ENCODE measurements around the gene ASCC2. TPM values are rescaled to one million over a fixed set of nuclear protein-coding genes. Genes with fewer than 3 reads are reported as not detected.

ASCC2 gene
- total and polyA plus RNA-seq, 9 donors: 26.9 to 55.6 (median 36.9) TPM

DNA sequence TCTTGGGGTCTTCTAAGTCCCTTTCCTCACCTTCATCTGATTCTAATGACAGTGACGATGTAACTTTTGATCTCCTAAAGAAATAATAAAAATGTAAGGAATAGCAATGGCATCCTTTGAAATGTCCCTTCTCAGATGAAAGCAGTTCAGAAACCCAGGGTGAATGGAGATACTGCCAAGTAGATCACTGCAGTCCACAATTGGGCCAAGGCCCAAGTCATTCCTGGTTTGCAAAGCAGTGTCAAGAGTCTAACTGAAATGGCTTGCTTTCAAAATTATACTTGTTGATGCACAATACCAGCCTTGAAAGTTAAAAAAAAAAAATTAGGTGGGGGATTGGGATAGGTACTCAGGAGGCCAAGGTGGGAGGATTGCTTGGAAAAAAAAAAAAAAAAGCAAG, 20.4 kb downstream of the ASCC2 start:
- no peak for DNase-seq
- intact Hi-C loops (cut with DNase I): no loop called here
- Histone ChIP-seq H3K4me1 (ENCODE audit: insufficient read depth) (no peaks in the 10 kb centered on the region), H3K27me3 (no peaks in the 10 kb centered on the region), H3K27ac (no peak overlapping the region), H3K36me3 (no peaks in the 10 kb centered on the region), H3K9me3 (no peaks in the 10 kb centered on the region), H3K4me3 (no peak overlapping the region)
- TF ChIP-seq EP300 (IDR thresholded peaks at IDR 0.05) (no peak), POLR2A (IDR thresholded peaks at IDR 0.05) (no peak)
- TF ChIP-seq, protein P1, sequence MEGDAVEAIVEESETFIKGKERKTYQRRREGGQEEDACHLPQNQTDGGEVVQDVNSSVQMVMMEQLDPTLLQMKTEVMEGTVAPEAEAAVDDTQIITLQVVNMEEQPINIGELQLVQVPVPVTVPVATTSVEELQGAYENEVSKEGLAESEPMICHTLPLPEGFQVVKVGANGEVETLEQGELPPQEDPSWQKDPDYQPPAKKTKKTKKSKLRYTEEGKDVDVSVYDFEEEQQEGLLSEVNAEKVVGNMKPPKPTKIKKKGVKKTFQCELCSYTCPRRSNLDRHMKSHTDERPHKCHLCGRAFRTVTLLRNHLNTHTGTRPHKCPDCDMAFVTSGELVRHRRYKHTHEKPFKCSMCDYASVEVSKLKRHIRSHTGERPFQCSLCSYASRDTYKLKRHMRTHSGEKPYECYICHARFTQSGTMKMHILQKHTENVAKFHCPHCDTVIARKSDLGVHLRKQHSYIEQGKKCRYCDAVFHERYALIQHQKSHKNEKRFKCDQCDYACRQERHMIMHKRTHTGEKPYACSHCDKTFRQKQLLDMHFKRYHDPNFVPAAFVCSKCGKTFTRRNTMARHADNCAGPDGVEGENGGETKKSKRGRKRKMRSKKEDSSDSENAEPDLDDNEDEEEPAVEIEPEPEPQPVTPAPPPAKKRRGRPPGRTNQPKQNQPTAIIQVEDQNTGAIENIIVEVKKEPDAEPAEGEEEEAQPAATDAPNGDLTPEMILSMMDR (IDR thresholded peaks at IDR 0.05): no peak
- WGBS, 3 donors: 92 to 100% (median 95%) methylated on average over 1 of the region's 1 CpG

DNA sequence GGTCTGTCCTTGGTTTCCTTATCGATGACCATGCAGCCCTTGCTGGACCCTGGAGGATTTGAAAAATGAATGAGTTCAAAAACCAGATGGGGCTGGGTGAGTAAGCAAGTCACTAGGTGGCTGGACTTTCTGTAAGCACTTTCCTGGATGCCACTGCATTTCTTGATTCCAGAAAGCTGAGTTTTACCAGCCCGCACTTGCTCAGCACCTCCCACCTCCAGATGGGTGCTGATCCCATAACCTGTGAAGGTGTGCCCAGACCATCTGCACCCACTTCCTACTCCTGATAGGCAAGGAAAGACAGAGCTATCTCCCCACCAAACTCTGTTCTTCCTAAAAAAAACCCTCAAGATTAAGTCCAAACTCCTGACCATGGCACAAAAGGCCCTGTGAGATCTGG, 21.1 kb downstream of the ASCC2 start:
- Histone ChIP-seq H3K27me3 (no peaks in the 10 kb centered on the region), H3K36me3 (no peaks in the 10 kb centered on the region), H3K4me1 (ENCODE audit: insufficient read depth) (no peaks in the 10 kb centered on the region), H3K27ac (no peak overlapping the region), H3K4me3 (no peak overlapping the region), H3K9me3 (no peaks in the 10 kb centered on the region)
- WGBS, 3 donors: 89 to 94% (median 91%) methylated on average over 2 of the region's 2 CpGs
- DNase-seq: no peak
- intact Hi-C loops (cut with DNase I): no loop called here
- TF ChIP-seq, protein P1 (IDR thresholded peaks at IDR 0.05): no peak
- TF ChIP-seq EP300 (IDR thresholded peaks at IDR 0.05) (no peak), POLR2A (IDR thresholded peaks at IDR 0.05) (no peak)

DNA sequence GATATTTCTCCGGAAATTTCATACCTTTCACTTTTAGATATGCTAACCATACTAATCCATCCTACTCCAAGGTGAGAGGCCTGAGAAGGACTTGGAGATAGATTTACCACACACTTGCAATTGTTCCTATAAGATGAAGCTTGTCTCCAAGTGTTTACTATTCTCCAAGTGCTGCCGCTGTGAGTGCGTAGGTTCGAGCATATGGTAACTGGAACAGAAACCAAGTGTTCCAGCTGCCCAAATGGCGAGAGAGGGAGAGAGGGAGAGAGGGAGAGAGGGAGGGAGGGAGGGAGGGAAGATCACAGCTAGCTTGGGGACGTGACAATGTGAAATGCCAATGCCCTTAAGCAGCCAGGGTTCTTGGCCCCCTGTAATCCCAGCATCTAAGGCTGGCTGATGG, 21.5 kb downstream of the ASCC2 start:
- no peak for DNase-seq
- H3K4me3 ChIP-seq: no peak overlapping the region
- TF ChIP-seq, protein P1 (IDR thresholded peaks at IDR 0.05): no peak
- TF ChIP-seq POLR2A (IDR thresholded peaks at IDR 0.05): no peak
- no peak for TF ChIP-seq EP300 (IDR thresholded peaks at IDR 0.05)
- WGBS, 3 donors: 72 to 80% (median 73%) methylated on average over 6 of the region's 6 CpGs
- H3K9me3 ChIP-seq: no peaks in the 10 kb centered on the region
- H3K27me3 ChIP-seq: no peaks in the 10 kb centered on the region
- H3K36me3 ChIP-seq: no peaks in the 10 kb centered on the region
- no peaks in the 10 kb centered on the region for H3K4me1 ChIP-seq (ENCODE audit: insufficient read depth)
- H3K27ac ChIP-seq: no peak overlapping the region
- intact Hi-C loops (cut with DNase I): no loop called here

DNA sequence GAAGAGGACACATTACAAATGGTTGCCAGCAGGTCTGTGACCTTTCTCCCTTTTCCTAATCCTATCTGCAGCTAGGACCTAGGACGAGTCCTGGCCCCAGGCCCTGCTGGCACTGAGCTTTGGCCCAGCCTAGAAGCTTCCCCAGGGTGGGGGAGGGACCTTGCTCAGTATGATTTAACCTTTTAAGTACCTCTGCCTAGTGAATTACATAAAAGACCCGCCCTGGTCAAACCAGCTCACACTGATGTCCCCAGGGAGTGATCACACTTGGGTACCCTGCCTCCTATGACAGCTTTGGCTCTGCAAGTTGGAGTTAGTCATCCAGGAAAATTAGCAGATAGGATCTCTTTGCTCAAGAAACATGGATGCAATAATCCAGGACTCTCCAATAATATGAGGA, 21.9 kb downstream of the ASCC2 start:
- intact Hi-C loops (cut with DNase I): no loop called here
- no peak overlapping the region for H3K4me3 ChIP-seq
- no peak overlapping the region for H3K27ac ChIP-seq
- TF ChIP-seq POLR2A (IDR thresholded peaks at IDR 0.05): no peak
- TF ChIP-seq, protein P1 (IDR thresholded peaks at IDR 0.05): no peak
- H3K27me3 ChIP-seq: no peaks in the 10 kb centered on the region
- peak in 3 of 5 donors; percentile 36 to 70 (median 44) for DNase-seq
- H3K4me1 ChIP-seq (ENCODE audit: insufficient read depth): no peaks in the 10 kb centered on the region
- no peaks in the 10 kb centered on the region for H3K9me3 ChIP-seq
- no peaks in the 10 kb centered on the region for H3K36me3 ChIP-seq
- 36 to 48% (median 42%) methylated on average over 2 of the region's 2 CpGs for WGBS, 3 donors

DNA sequence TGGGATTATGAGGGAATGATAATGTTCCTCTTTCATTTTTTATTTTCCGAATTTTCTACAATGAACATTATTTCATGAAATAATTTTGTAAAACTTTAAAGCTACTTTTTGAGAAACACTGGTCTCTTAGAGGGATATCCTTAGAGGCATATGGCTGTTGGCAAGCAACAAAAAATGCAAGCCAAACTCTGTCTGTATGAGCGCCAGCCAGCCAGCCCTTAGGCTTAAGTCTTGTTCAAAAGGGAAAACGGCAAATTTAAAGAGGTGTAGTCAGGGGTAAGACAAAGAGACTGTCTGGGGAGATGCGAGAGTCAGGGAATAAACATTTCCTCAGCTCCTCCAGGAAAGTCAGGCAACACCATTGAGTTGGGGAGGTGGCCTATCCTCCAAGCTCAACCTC, 22.5 kb downstream of the ASCC2 start:
- WGBS, 3 donors: 50 to 54% (median 53%) methylated on average over 4 of the region's 4 CpGs
- Histone ChIP-seq H3K9me3 (no peaks in the 10 kb centered on the region), H3K27ac (no peak overlapping the region), H3K4me3 (no peak overlapping the region), H3K36me3 (no peaks in the 10 kb centered on the region), H3K4me1 (ENCODE audit: insufficient read depth) (no peaks in the 10 kb centered on the region), H3K27me3 (no peaks in the 10 kb centered on the region)
- intact Hi-C loops (cut with DNase I): no loop called here
- DNase-seq: no peak
- TF ChIP-seq, protein P1 (IDR thresholded peaks at IDR 0.05): no peak
- TF ChIP-seq EP300 (IDR thresholded peaks at IDR 0.05): no peak
- TF ChIP-seq POLR2A (IDR thresholded peaks at IDR 0.05): no peak

Measured in ovary (tissue), 9 donors.